GM21717 (cell line): Measurements from ENCODE around the gene SLC11A1.

Experiments used
- ATAC-seq: cut with Tn5 transposase; IDR thresholded peaks from one replicate; pipeline ENCODE4 v1.9.1; 2021; ENCODE audit warnings: mild to moderate bottlenecking, moderate library complexity; ENCODE audit not compliant: unreplicated experiment

Gene SLC11A1

DNA sequence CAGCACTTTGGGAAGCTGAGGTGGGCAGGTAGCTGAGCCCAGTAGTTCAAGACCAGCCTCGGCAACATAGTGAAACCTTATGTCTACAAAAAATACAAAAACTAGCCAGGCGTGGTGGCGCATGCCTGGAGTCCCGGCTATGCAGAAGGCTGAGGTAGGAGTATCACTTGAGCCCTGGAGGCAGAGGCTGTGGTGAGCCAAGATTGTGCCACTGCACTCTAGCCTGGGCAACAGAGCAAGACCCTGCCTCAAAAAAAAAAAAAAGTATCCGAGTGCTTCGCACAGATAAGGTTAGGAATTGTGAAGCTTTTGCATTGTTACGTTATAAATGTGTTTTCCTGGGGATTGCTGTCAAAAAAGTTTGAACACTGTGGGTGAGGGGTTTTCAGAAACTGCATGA is 21.7 kb downstream of the SLC11A1 start:
- ATAC-seq = no peak

DNA sequence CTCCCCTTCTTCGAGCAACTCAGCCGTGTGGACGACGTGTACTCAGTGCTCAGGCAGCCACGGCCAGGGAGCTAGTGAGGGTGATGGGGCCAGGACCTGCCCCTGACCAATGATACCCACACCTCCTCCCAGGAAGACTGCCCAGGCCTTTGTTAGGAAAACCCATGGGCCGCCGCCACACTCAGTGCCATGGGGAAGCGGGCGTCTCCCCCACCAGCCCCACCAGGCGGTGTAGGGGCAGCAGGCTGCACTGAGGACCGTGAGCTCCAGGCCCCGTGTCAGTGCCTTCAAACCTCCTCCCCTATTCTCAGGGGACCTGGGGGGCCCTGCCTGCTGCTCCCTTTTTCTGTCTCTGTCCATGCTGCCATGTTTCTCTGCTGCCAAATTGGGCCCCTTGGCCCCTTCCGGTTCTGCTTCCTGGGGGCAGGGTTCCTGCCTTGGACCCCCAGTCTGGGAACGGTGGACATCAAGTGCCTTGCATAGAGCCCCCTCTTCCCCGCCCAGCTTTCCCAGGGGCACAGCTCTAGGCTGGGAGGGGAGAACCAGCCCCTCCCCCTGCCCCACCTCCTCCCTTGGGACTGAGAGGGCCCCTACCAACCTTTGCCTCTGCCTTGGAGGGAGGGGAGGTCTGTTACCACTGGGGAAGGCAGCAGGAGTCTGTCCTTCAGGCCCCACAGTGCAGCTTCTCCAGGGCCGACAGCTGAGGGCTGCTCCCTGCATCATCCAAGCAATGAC is 22.4 kb downstream of the SLC11A1 start:
- ATAC-seq = no peak

GRCh38 chr2:218405086-218405745 is 23.1 kb downstream of the SLC11A1 start:
- no peak for ATAC-seq

- no peak for ATAC-seq
Measured at GRCh38 chr2:218405746-218406208, 23.7 kb downstream of the SLC11A1 start.

DNA sequence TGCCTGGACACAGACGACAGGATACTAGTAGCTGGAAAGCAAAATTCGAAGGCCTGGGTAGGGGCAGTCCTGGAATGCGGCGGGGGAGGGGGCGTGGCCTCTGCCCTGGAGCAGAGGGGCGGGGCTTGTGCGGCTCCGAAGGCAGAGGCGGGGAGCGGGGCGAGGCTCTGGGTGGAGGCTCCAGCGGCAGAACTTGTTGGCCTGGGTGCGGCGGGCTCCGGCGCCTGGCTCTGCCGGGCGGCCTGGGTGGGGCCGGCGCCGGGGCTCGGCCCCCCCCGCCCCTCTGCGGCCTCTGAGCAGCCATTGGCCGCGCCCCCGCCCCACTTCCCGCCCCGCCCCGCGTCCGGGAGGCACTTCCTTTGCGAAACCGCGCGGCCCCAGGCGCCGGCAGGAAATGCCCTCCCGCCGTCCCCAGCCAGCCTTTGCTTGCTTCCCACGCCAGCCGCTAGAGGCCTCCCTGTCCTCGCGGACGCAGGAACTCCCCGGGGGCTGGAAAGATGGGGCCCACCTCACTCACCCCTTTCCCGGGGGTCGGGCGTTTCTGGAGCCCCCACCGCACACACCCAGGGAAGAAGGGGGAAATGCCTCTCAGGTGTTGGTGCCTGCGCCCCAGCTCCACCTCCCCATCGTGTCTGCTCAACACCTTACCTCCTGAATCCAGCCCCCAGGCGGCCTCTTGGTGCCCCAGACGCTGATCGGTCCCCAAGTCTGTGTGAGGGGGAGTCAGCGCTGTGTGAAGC is 24.3 kb downstream of the SLC11A1 start:
- ATAC-seq = peak; percentile 73

- ATAC-seq = peak; percentile 20
Measured at GRCh38 chr2:218406949-218407618, 25.0 kb downstream of the SLC11A1 start.

DNA sequence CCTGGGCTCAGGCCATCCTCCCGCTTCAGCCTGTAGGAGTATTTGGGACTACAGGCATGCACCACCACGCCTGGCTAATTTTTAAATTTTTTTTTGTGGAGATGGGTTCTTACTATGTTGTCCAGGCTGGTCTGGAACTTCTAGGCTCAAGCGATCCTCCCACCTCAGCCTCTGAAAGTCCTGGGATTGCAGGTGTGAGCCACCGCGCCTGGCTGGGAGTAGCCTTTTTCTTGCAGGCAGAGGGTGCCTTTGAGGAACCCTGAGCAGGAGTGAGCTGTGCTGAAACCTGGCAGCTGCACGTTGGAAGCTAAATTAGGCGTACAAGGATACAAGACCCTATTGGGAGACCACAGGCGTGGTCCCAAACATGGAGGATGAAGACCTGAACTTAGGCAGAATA is 25.6 kb downstream of the SLC11A1 start:
- no peak for ATAC-seq

DNA sequence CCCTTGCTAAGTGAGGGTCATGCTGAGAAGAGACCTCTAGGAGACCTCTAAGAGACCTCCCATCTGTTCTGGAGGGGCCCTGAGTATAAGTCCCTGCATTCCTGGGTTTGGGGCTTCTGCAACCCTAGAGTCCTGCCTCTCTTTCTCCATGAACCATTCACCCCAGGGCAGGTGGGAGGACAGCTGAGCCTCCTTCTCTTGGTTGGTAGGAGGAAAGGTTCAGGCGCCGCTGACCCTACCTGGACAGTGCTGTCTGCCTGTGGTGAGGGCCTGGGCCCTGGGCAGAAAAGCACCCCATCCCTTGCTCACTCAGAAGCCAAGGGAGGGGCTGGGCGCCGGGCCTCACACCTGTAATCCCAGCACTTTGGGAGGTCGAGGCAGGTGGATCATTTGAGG is 36.2 kb downstream of the SLC11A1 start:
- no peak for ATAC-seq

DNA sequence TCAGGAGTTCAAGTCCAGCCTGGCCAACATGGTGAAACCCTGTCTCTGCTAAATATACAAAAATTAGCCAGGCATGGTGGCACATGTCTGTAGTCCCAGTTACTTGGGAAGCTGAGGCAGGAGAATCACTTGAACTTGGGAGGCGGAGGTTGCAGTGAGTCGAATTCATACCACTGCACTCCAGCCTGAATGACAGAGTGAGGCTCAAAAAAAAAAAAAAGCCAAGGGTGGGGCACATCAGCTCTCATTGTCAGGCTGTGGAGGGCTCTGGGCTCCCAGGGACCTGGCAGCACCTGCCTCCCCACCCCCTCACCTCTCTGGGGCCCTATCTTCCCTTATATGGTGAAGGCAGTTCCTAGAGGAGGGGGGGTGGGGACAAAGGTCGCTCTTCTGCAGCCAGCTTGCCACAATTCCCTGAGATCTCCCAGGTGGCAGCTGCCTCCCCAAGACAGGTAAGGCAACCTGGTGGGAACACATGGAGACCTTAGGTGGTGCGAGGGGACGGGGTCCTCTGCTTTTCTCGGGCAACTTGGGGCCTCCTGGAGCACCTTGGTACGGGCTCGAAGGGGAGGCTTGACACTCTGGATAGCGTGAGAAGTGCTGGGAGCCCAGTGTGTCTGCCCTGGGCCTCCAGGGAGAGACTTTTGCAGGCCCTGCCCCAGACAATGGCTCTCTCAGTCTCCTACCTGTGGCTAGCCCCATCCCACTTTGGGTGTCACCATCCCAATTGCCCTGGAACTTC is 36.8 kb downstream of the SLC11A1 start, which contains the start of gene VIL1:
TSS of gene VIL1 (plus strand) at position 407 of the 742 bp plus-strand sequence. CDS start 4,656 bp downstream, outside the sequence.
- ATAC-seq = no peak

DNA sequence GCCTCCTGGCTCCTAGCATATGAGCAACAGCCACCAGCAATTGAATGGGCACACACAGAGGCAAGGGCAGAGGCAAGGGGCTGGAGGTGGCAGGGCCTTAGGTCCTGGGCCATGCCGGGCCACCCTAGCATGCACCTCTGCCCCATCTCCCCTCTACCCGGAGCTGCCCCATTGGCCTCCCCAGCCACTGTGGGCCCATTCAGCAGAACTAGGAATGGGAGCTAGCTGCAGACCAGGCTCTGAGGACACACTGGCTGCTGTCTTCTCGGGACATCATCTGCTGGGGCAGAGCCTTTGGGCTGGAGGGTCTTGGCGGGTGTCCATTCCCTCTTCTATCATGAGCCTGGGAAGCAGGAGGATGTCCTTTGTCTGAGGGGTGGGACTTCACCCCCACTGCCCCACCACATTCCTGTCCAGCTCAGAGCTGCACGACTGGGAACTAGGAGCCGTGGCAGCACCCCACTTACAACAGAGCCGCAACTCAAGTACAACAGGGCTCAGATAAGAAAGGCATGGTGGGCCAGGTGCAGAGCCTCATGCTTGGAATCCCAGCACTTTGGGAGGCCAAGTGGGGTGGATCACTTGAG is 37.6 kb downstream of the SLC11A1 start:
- ATAC-seq = no peak

GRCh38 chr2:218421027-218421426 is 39.0 kb downstream of the SLC11A1 start:
- ATAC-seq = no peak

GRCh38 chr2:218422403-218423086 is 40.5 kb downstream of the SLC11A1 start:
- ATAC-seq = no peak

GRCh38 chr2:218423584-218423983 is 41.5 kb downstream of the SLC11A1 start:
- ATAC-seq = no peak

DNA sequence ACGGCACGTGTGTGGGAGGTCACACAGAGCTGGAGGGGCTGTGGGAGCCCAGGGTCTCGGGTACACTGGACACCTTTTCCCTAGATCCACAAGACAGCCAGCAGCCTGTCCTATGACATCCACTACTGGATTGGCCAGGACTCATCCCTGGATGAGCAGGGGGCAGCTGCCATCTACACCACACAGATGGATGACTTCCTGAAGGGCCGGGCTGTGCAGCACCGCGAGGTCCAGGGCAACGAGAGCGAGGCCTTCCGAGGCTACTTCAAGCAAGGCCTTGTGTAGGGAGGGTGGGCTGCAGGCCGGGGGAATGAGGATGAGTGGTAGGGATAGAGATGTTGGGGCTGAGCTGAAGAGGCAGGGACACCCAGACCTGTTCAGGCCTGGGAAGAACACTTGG is 43.5 kb downstream of the SLC11A1 start:
- no peak for ATAC-seq

DNA sequence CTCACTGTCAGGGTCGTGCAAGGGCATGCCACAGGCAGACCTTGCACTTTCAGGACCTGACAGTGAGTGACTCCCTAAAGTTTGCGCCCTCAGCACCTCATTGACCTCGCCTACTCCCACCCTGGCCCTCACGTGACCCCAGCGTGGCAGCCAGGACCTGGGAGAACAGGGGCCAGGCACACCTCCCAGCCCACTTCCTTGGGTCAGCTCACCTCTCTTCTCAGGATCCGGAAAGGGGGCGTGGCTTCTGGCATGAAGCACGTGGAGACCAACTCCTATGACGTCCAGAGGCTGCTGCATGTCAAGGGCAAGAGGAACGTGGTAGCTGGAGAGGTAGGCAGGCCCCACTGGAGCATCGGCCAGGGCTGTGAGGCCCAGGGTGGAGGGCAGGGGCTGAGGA is 45.7 kb downstream of the SLC11A1 start:
- no peak for ATAC-seq

DNA sequence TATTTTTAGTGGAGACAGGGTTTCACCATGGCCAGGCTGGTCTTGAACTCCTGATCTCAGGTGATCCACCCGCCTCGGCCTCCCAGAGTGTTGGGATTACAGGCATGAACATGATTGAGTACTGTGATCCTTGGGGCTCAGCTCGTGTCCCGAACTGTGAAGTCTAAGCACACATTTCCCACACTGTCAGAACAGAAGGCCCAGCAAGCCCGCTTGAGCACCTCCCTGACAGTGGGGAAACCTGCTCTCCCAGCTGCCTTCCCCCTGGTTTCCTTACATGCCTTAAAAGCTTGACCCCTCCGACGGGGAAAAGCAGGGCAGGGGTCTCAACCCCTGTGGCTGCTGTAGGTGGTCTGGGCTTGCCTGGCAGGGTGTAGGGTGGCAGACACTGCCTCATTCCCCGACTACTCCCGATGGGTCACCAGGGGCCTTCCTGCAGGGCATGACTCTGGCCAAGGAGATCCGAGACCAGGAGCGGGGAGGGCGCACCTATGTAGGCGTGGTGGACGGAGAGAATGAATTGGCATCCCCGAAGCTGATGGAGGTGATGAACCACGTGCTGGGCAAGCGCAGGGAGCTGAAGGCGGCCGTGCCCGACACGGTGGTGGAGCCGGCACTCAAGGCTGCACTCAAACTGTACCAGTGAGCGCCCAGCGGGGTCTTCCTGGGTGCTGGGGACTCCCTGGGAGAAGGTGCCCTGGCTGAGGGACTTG is 46.9 kb downstream of the SLC11A1 start:
- ATAC-seq = no peak

DNA sequence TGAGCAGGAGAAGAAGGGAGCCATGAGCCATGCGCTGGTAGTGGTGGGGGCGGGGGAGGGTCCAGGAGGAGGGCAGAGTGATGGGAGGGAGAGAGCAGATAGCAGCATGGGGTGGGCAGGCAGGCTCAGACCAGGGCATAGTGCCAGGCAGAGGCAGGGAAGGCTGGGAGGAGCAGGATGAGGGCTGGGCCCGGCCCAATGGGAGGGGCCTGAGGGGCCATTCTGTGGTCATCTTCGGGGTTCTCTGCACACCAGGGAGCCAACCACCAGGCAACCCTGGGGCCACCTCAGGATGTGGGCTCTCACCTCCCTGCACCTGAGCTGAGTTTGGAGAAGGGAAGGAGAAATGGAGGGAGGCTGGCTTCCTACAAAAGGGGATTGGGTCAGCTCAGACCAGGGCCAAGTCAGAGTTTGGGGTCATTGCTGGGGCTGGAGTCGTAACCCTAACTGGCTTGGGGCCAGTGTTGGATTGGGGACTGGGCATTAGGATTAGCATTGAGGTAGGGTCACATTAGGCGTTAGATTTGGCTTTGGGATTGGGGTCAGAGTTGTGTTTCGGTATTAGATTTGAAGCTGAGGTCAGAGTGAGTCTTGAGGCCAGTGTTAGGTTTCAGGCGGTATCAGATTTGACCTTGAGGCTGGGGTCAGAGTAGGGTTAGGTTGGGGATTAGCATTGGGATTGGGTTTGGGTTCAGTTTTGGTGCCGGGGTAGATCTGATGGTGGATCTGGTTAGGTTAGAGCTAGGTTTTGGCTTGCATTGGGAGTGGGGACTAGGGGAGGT is 48.0 kb downstream of the SLC11A1 start:
- ATAC-seq = no peak

DNA sequence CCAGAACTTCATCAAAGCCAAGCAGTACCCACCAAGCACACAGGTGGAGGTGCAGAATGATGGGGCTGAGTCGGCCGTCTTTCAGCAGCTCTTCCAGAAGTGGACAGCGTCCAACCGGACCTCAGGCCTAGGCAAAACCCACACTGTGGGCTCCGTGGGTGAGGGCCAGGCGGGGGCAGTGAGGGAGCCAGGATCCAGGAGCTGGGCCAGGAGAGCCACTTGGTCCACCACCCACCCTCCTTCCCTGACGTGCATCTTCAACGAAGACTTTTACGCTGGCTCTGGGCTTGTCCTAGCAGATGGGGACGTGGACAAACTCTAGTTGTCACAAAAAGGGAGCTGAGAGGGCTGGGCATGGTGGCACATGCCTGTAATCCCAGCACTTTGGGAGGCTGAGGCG is 48.6 kb downstream of the SLC11A1 start:
- ATAC-seq = no peak
